Heart left ventricle (tissue), 16 donors: ENCODE data around the gene DNAJB9. TPM values are rescaled to one million over a fixed set of nuclear protein-coding genes. Genes with fewer than 3 reads are reported as not detected.

Experiments
- ATAC-seq, 4 donors: fragments of 200-7000 bp; cut with Tn5 transposase; one replicate each; pipeline ENCODE4 v1.9.1; 2020 to 2022; ENCODE audit warnings: moderate library complexity in 4 of 4, mild to moderate bottlenecking in 3 of 4, moderate number of reproducible peaks in 1 of 4
- DNase-seq, 5 donors: peaks; one replicate each; pipeline ENCODE4 v3.0.0-alpha.2; 2020
- H3K27ac ChIP-seq, 12 donors: fragments of 200-600 bp; sonication (generic) in 4 of 12; one replicate each; pipeline versions ENCODE4 v1.5.0 to v1.8.0; 2016 to 2022; ENCODE audit warnings: mild to moderate bottlenecking in 2 of 12
- H3K27me3 ChIP-seq, 9 donors: fragments of 200-600 bp; sonication (generic) in 2 of 9; one replicate each; pipeline versions ENCODE4 v1.5.1 to v1.8.0; 2016 to 2022; ENCODE audit warnings: mild to moderate bottlenecking in 3 of 9
- H3K36me3 ChIP-seq, 9 donors: fragments of 200-600 bp; sonication (generic) in 2 of 9; one replicate each; pipeline versions ENCODE4 v1.5.0 to v1.8.0; 2018 to 2022; ENCODE audit warnings: mild to moderate bottlenecking in 2 of 9
- H3K4me1 ChIP-seq, 12 donors: fragments of 200-600 bp; sonication (generic) in 4 of 12; one replicate each; pipeline versions ENCODE4 v1.5.0 to v1.8.0; 2016 to 2022; ENCODE audit warnings: mild to moderate bottlenecking in 3 of 12
- H3K4me3 ChIP-seq, 12 donors: fragments of 200-600 bp; sonication (generic) in 4 of 12; one replicate each; pipeline versions ENCODE4 v1.5.0 to v1.8.0; 2017 to 2022; ENCODE audit warnings: mild to moderate bottlenecking in 9 of 12, moderate library complexity in 4 of 12
- H3K9me3 ChIP-seq, 12 donors: fragments of 200-600 bp; sonication (generic) in 4 of 12; one replicate each; pipeline versions ENCODE4 v1.5.0 to v1.8.0; 2016 to 2022; ENCODE audit warnings: mild to moderate bottlenecking in 1 of 12
- POLR2A ChIP-seq, 2 donors: fragments of 450-650 bp; IDR thresholded peaks; one replicate each; pipeline ENCODE4 v1.6.1; 2017; ENCODE audit warnings: antibody characterized with exemption in 2 of 2, mild to moderate bottlenecking in 2 of 2, moderate library complexity in 2 of 2
- WGBS, 4 donors: extraction: QIAGEN DNeasy Blood & Tissue Kit in 2 of 4; methylation state at CpG; one replicate each; pipeline versions ENCODE4 v1.1.5 to v1.1.7; 2013 to 2018; 5-methylcytosine and 5-hydroxymethylcytosine counted together
- intact Hi-C, 10 donors: fragments of 100-400 bp; cut with DNase I; formaldehyde crosslinking; loops; one replicate each; pipeline versions ENCODE4 v1.11.1 to v1.14.2; 2022
- polyA plus RNA-seq, 2 donors: library from polyadenylated mRNA; stranded (reverse); fragments of 200-250 nt; gene quantifications; one replicate each; pipeline ENCODE4 v1.2.3, GENCODE V29; 2013
- total RNA-seq, 9 donors: library from RNA; depleted of rRNA in 2 of 9; stranded (reverse); fragments of >200 nt in 2 of 9; fragmentation: NEBNext Ultra II Directional in 3 of 9; extraction: Animal tissue kit (Norgen Biotek cat#: 25700) in 3 of 9; gene quantifications; one replicate each; pipeline versions ENCODE4 v1.1.0 to v1.2.4, GENCODE V29; 2016 to 2023
- TF ChIP-seq, protein P1 (sequence below), 12 donors: fragments of 200-600 bp; sonication (generic) in 4 of 12; IDR thresholded peaks; one replicate each; pipeline versions ENCODE4 v1.5.0 to v1.8.0; 2018 to 2022; ENCODE audit warnings: antibody characterized with exemption in 12 of 12, mild to moderate bottlenecking in 5 of 12
- donor health status: ischemic (EF 13 %, LVEDD 7.1; RV severe dilation, severe dysfunction).
- donor health status: healthy with polysubstance abuse.
- donor health status: DM: no; HTN: yes; CAD: no.
- donor health status: DM: no; HTN: no; CAD: no.
- donor health status: ischemic (EF 25% LVEDD 6.9; RV normal size, moderate dysfunction).
- donor health status: ischemic (EF 25% LVEDD 5.7; RV mildly dilated, moderate dysfunction).
- donor health status: healthy.
- donor health status: DM: yes; HTN: yes; CAD: no.
- donor health status: ischemic (EF 35%, LVEDD 5.7; RV mildly dilated, moderate dysfunction).
- donor health status: nonischemic (EF 11% LVEDD 7.7; RV severe dilation, severe dysfunction).
- donor health status: DM: yes; HTN: yes; CAD: no.
- donor health status: PGD.
- donor health status: ischemic (EF 29% LVEDD 5.4; RV normal size, mild dysfunction).
- donor health status: nonischemic (EF 23%, LVEDD 6.1; RV moderate dilation, normal function).

The DNAJB9 gene
- total and polyA plus RNA-seq, 11 donors = 15.1 to 105 (median 51.5) TPM

DNA sequence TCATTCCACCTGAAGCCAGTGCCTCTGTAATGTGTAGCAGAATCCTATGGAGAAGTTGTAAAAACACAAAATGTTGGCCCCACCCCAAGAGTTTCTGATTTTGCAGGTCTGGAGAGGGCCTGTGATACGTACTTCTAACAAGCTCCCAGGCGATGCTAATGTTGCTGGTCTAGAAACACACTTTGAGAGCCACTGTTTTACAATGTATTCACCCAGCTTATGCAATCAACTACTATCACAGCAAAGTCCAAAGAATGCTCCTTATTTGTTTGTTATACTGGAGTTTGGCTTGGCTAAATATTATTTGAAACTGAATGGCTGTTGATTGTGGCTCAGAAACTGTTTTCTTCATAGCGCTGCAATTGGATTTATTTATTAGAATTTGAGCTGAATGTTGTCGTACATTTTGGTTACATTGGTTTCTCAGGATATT is 44.3 kb downstream of the DNAJB9 start:
- H3K9me3 ChIP-seq = no peaks in the 10 kb centered on the region
- no peak for TF ChIP-seq POLR2A (IDR thresholded peaks at IDR 0.05)
- TF ChIP-seq, protein P1, sequence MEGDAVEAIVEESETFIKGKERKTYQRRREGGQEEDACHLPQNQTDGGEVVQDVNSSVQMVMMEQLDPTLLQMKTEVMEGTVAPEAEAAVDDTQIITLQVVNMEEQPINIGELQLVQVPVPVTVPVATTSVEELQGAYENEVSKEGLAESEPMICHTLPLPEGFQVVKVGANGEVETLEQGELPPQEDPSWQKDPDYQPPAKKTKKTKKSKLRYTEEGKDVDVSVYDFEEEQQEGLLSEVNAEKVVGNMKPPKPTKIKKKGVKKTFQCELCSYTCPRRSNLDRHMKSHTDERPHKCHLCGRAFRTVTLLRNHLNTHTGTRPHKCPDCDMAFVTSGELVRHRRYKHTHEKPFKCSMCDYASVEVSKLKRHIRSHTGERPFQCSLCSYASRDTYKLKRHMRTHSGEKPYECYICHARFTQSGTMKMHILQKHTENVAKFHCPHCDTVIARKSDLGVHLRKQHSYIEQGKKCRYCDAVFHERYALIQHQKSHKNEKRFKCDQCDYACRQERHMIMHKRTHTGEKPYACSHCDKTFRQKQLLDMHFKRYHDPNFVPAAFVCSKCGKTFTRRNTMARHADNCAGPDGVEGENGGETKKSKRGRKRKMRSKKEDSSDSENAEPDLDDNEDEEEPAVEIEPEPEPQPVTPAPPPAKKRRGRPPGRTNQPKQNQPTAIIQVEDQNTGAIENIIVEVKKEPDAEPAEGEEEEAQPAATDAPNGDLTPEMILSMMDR (IDR thresholded peaks at IDR 0.05) = no peak
- intact Hi-C loops = no loop called here
- no peak for DNase-seq
- H3K27me3 ChIP-seq = no peaks in the 10 kb centered on the region
- H3K27ac ChIP-seq = no peak overlapping the region
- no peaks in the 10 kb centered on the region for H3K4me1 ChIP-seq
- 93 to 95% (median 95%) methylated on average over 4 of the region's 4 CpGs for WGBS, 4 donors
- no peak for ATAC-seq
- no peaks in the 10 kb centered on the region for H3K36me3 ChIP-seq
- H3K4me3 ChIP-seq = no peak overlapping the region

GRCh38 chr7:108614896-108615295 is 45.2 kb downstream of the DNAJB9 start:
- intact Hi-C loops = no loop called here
- no peak for DNase-seq
- 77 to 85% (median 80%) methylated on average over 3 of the region's 3 CpGs for WGBS, 4 donors
- no peaks in the 10 kb centered on the region for H3K9me3 ChIP-seq
- H3K4me1 ChIP-seq = no peaks in the 10 kb centered on the region
- TF ChIP-seq, protein P1 (IDR thresholded peaks at IDR 0.05) = no peak
- no peak for TF ChIP-seq POLR2A (IDR thresholded peaks at IDR 0.05)
- no peaks in the 10 kb centered on the region for H3K27me3 ChIP-seq
- no peak overlapping the region for H3K4me3 ChIP-seq
- no peak overlapping the region for H3K27ac ChIP-seq
- no peak for ATAC-seq
- no peaks in the 10 kb centered on the region for H3K36me3 ChIP-seq

DNA sequence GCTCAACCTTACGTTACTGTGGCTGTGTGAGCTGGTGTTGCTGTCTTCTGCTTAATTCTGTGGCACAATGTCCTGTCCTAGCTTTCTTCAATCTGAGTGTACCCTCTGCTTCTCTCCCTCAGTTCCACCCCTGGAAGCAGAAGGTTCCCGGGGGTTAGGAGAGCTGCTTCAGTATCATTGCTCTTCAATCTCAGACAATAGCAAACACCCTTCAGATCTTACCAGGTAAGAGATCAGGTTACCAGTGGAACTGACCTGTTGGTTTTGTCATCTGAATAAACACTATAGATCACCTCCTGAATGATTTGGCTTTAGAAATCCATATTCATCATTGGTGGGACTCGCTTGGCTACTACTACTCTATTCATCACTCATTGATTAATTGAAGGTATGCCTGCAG is 48.4 kb downstream of the DNAJB9 start:
- no peak for ATAC-seq
- 84 to 98% (median 92%) methylated on average over 3 of the region's 3 CpGs for WGBS, 4 donors
- no peaks in the 10 kb centered on the region for H3K9me3 ChIP-seq
- no peak overlapping the region for H3K4me3 ChIP-seq
- H3K27me3 ChIP-seq = no peaks in the 10 kb centered on the region
- DNase-seq = no peak
- intact Hi-C loops = no loop called here
- TF ChIP-seq, protein P1 (IDR thresholded peaks at IDR 0.05) = no peak
- TF ChIP-seq POLR2A (IDR thresholded peaks at IDR 0.05) = no peak
- no peaks in the 10 kb centered on the region for H3K4me1 ChIP-seq
- H3K27ac ChIP-seq = no peak overlapping the region
- no peaks in the 10 kb centered on the region for H3K36me3 ChIP-seq

DNA sequence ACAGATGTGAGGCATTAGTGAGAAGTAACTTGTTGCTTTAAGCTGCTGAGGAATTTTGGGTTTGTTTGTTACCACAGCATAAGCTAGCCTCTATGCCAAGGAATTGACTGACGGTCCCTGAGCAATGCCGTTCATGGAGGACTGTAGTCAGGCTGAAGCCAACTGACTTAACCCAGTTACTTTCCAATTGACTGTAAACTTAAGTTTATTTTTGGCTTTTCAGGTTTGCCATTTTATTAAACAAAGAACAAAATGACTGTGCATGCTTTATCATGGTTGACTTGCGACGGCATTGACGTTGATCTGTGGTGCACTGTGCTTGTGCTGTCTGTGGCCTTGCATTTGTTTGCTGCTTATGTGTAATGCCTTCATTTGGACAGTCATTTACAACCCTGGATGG is 53.5 kb downstream of the DNAJB9 start:
- Histone ChIP-seq H3K27ac (no peak overlapping the region), H3K4me3 (no peak overlapping the region), H3K9me3 (no peaks in the 10 kb centered on the region), H3K4me1 (no peaks in the 10 kb centered on the region), H3K36me3 (no peaks in the 10 kb centered on the region), H3K27me3 (peaks cover 0 to 4% (median 0%) of the 10 kb centered on the region in 9 donors)
- 73 to 84% (median 78%) methylated on average over 5 of the region's 5 CpGs for WGBS, 4 donors
- TF ChIP-seq POLR2A (IDR thresholded peaks at IDR 0.05) = no peak
- TF ChIP-seq, protein P1 (IDR thresholded peaks at IDR 0.05) = no peak
- ATAC-seq (no peak), DNase-seq (no peak)
- intact Hi-C loops = no loop called here

Other genes starting within 250 kb of the DNAJB9 start
- 1 to 10 TPM in 3 of 9 donors, under 1 TPM in 6; 0.07 to 2.5 (median 0.36) TPM for gene NRCAM, start 113.4 kb upstream of the DNAJB9 start, total RNA-seq
- under 1 TPM; 0.15 to 0.71 TPM for gene NRCAM, start 113.4 kb upstream of the DNAJB9 start, polyA plus RNA-seq
- gene PNPLA8, start 43.7 kb upstream of the DNAJB9 start, total RNA-seq = 10 to 100 TPM; 26.1 to 50.9 (median 32.8) TPM
- 10 to 100 TPM; 12.5 to 61.5 TPM for gene PNPLA8, start 43.7 kb upstream of the DNAJB9 start, polyA plus RNA-seq
- 10 to 100 TPM; 22.3 to 34.4 (median 26.3) TPM for gene THAP5, start 168 bp upstream of the DNAJB9 start, total RNA-seq
- 10 to 100 TPM in 1 of 2 donors, 1 to 10 TPM in 1; 7.6 to 16.3 TPM for gene THAP5, start 168 bp upstream of the DNAJB9 start, polyA plus RNA-seq